ENCODE results near the gene E2F1.
"Not testable (repeated sequence)": the region's sequence is repeated elsewhere in the genome, so short reads cannot be mapped to it uniquely, and the experiment has no call there.

The E2F1 gene

GRCh38 chr20:33656783-33657703, 29.1 kb downstream of the E2F1 start:
- no peak for DNase-seq

- no peak for DNase-seq
Observed at GRCh38 chr20:33656010-33656782, 30.0 kb downstream of the E2F1 start.

GRCh38 chr20:33655164-33655563, 31.0 kb downstream of the E2F1 start:
- DNase-seq = no peak

GRCh38 chr20:33654680-33655161, 31.5 kb downstream of the E2F1 start:
- DNase-seq = peak; percentile 13

- DNase-seq = peak; percentile 98
Observed at GRCh38 chr20:33653900-33654596, 32.1 kb downstream of the E2F1 start.

GRCh38 chr20:33653218-33653899, 32.8 kb downstream of the E2F1 start:
- DNase-seq = peak; percentile 81

GRCh38 chr20:33651562-33652048, 34.6 kb downstream of the E2F1 start:
- no peak for DNase-seq

- DNase-seq = peak; percentile 12
Observed at GRCh38 chr20:33650753-33651561, 35.2 kb downstream of the E2F1 start.

- DNase-seq = no peak
Observed at GRCh38 chr20:33650111-33650752, 36.0 kb downstream of the E2F1 start.

GRCh38 chr20:33649201-33649681, 36.9 kb downstream of the E2F1 start:
- peak; percentile 80 for DNase-seq

- DNase-seq = no peak
Observed at GRCh38 chr20:33648396-33649004, 37.7 kb downstream of the E2F1 start.

- DNase-seq = peak; percentile 68
Observed at GRCh38 chr20:33647603-33648395, 38.4 kb downstream of the E2F1 start.

GRCh38 chr20:33646959-33647602, 39.1 kb downstream of the E2F1 start:
- DNase-seq = not testable (repeated sequence)

GRCh38 chr20:33646191-33646590, 40.0 kb downstream of the E2F1 start:
- no peak for DNase-seq

GRCh38 chr20:33645396-33645795, 40.8 kb downstream of the E2F1 start:
- DNase-seq = no peak

GRCh38 chr20:33645072-33645358, 41.2 kb downstream of the E2F1 start:
- DNase-seq = no peak

GRCh38 chr20:33644313-33645071, 41.7 kb downstream of the E2F1 start:
- DNase-seq = no peak

- DNase-seq = no peak
Observed at GRCh38 chr20:33640287-33640686, 45.9 kb downstream of the E2F1 start.
